Measurements from ENCODE around the gene AGTPBP1.
A peak's percentile ranks its signal among the peaks of the same experiment; 100 is the strongest.
"Not testable (repeated sequence)": the region's sequence is repeated elsewhere in the genome, so short reads cannot be mapped to it uniquely, and the experiment has no call there.

The AGTPBP1 gene

GRCh38 chr9:85723215-85723614 is 18.5 kb downstream of the AGTPBP1 start:
- peak; percentile 49 for DNase-seq (ENCODE audit: low read depth)

GRCh38 chr9:85719411-85719810 is 22.3 kb downstream of the AGTPBP1 start:
- DNase-seq (ENCODE audit: low read depth), result not testable (repeated sequence)

- not testable (repeated sequence) for DNase-seq (ENCODE audit: low read depth)
Observed at GRCh38 chr9:85717818-85718217, 23.9 kb downstream of the AGTPBP1 start.

GRCh38 chr9:85717220-85717619 is 24.5 kb downstream of the AGTPBP1 start:
- no peak for DNase-seq (ENCODE audit: low read depth)

GRCh38 chr9:85716031-85716877 is 25.5 kb downstream of the AGTPBP1 start:
- DNase-seq (ENCODE audit: low read depth), result no peak

GRCh38 chr9:85715587-85715986 is 26.2 kb downstream of the AGTPBP1 start:
- peak; percentile 34 for DNase-seq (ENCODE audit: low read depth)

- peak; percentile 72 for DNase-seq (ENCODE audit: low read depth)
Observed at GRCh38 chr9:85713897-85714296, 27.9 kb downstream of the AGTPBP1 start.

DNA sequence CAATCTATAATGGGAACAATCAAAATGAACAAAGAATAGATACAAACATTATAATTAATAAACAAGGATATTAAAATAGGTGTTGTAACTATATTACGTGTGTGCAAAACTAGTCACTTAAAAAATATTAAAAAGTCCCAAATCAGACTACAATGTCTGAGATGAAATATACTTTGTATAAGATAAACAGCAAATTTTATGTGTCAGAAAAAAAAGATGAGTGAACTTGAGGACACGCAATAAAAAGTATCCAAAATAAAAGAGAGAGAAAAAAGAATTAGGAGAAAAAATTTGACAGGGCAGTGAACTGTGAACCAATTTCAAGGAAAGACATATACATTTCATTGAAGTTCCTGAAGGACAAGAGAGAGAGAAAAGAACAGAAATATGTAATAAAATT is 37.0 kb downstream of the AGTPBP1 start:
- no peak for DNase-seq (ENCODE audit: low read depth)

DNA sequence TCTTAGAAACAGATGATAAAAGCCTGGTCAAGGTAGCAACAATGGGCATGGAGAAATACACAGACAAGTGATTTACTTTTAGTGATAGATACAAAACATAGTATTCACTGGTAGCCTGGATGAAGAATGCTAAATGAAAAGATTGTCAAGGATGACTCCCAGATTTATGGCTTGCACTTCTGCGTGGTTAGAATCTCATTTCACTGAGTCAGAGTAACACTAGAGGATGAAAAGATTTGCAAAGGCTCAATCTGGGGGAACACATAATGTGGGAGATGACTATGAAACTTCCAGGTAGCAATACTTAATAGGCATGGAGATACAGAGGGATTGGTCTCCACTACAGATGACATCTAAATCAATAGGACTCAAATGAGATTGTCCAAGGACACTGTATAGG is 38.4 kb downstream of the AGTPBP1 start:
- DNase-seq (ENCODE audit: low read depth), result peak; percentile 39

DNA sequence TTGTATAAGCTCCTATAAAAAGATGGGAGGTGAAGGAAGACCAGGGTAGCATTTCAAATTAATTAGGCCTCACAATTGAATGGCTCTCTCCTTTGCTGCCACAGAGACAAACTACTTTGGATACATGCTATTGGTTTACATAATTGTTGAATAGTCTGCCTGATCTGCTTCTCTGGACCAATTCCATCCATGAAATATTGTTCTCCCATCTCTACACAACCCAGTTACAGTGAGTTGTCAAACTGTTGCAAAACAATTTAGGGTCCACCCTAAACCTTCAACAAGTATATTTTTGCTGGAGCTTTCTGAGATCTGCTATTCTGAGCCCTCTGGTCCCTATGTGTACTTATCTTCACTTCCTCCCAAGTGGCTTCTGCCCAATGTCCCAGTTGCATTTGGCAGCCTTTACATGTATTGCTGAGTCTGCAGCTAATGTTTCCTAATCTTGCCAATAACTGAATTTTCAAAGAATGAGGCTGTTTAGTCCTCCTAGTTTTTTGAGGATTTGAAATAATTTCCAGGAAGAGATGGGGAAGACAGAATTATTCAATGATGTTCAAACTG is 38.9 kb downstream of the AGTPBP1 start:
- DNase-seq (ENCODE audit: low read depth), result no peak

DNA sequence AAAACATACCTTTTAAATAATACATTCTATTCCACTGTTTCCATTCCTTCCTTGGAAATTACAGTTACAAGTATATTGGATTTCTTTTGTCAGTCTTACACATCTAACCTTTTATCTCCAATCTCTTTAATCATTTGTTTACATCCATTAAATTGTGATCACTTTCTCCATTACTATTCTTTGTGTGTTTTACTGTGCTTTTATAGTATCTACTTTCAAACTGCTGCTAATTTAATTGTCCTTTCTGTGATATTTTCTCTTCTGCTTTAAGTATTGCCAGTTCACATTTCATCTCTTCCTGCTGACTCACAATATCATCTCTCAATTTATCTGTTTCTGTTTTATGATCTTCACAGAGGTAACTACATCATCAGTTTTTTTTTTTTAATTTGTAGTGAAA is 39.6 kb downstream of the AGTPBP1 start:
- no peak for DNase-seq (ENCODE audit: low read depth)

DNA sequence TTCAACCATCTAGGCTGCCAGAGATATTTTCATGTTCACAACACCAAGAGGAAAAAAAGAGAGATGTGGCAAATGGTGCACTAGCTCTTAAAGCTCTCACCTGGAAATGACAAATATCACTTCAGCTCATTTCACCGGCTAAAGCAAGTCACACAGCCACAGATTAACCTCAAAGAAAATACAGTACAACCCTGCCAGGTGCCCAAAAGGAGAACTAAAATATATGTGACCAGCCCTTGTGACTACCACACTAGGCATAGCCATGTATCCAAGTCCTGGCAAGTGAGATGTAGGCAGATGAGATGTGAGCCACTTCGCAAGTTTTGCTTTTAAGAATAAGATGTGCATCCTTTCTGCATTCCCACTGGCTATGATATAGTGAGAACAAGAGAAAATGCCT is 41.4 kb downstream of the AGTPBP1 start:
- no peak for DNase-seq (ENCODE audit: low read depth)

- no peak for DNase-seq (ENCODE audit: low read depth)
Observed at GRCh38 chr9:85688361-85688760, 53.4 kb downstream of the AGTPBP1 start.

- DNase-seq (ENCODE audit: low read depth), result no peak
Observed at GRCh38 chr9:85685081-85685480, 56.7 kb downstream of the AGTPBP1 start.

DNA sequence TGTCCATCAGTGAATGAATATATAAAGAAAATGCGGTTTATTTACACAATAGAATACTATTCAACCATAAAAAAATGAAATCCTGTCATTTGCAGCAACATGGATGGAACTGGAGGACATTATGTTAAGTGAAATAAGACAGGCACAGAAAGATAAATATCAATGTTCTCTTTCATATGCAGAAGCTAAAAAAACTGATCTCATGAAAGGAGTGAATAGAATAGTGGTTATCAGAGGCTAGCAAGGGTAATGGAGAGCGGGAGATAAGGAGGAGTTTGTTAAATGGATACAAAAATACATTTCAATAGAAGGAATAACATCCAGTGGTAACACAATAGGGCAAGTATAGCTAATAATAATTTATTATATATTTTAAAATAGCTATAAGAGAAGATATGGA is 65.0 kb downstream of the AGTPBP1 start:
- no peak for DNase-seq (ENCODE audit: low read depth)

DNA sequence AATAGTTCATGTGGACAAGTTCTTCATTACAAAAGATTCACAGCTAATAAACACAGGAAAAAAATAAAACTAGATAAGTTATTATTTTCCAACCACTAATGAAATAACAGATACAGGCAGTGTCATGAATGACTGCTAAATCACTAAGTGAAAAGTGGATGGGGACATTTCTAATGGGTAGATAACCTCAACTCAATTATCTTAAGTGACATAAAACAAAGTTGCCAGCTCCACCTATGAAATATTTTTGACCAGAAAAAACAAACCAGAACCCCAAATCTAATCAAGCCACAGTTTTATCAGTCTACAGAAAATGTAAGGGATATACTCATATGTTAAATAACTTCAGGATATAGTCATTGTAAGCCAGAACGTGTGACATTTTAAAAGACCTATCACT is 74.4 kb downstream of the AGTPBP1 start:
- DNase-seq (ENCODE audit: low read depth), result no peak

DNA sequence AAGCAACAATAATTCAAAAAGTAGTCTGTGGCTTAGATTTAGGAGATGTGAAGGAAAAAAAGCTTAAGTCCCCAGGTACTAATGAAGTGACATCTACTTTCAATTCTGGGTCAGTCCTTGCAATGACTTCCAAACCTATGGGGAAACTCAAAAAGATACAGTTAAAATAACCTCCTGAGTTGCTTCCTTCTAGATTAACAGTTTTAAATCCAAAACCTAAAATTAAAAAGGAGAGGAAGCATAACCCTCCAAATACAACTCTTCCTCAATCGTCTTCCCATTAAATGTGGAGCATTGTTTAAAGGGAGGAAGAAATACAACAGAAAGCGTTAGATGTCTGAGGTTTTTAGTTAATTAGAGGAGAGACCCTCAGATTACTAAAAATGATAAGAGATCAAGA is 75.7 kb downstream of the AGTPBP1 start:
- DNase-seq (ENCODE audit: low read depth), result no peak

- DNase-seq (ENCODE audit: low read depth), result no peak
Observed at GRCh38 chr9:85662573-85662972, 79.2 kb downstream of the AGTPBP1 start.

GRCh38 chr9:85658716-85659115 is 83.0 kb downstream of the AGTPBP1 start:
- DNase-seq (ENCODE audit: low read depth), result no peak

GRCh38 chr9:85653153-85653552 is 88.6 kb downstream of the AGTPBP1 start:
- no peak for DNase-seq (ENCODE audit: low read depth)

- no peak for DNase-seq (ENCODE audit: low read depth)
Observed at GRCh38 chr9:85647571-85647970, 94.2 kb downstream of the AGTPBP1 start.

- no peak for DNase-seq (ENCODE audit: low read depth)
Observed at GRCh38 chr9:85645909-85646627, 95.7 kb downstream of the AGTPBP1 start.

DNA sequence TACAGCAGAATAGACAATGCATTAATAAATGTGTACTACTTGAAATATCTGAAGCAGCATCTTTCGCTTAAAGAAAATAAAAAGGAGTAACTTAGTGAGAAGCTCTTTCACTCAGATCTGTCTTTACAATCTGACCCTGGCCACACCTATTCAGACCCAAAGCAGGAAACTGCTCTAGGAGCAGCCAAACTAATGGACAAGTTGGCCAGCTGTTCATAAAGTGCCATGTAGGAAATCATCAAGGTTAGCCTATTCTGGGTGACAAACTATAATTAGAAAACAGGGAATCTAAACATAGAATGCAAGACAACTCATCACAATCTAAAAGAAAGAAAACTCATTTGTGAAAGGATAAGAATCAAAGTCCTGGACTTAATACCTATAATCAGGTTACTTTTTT is 101.3 kb downstream of the AGTPBP1 start:
- DNase-seq (ENCODE audit: low read depth), result no peak
